H1 (cell line): ENCODE measurements around the gene RIPOR2. TPM values are rescaled to one million over a fixed set of nuclear protein-coding genes. Genes with fewer than 3 reads are reported as not detected.

Experiments used
- CTCF ChIA-PET: fragments of 300-600 bp; sonication (Branson Sonifier 250); formaldehyde crosslinking; loops from one replicate; lab custom pipeline; 2021; ENCODE audit not compliant: partially characterized antibody; lab: Charles Lee
- POLR2A ChIA-PET: fragments of 300-600 bp; sonication (Branson Sonifier 250); formaldehyde crosslinking; loops from one replicate; lab custom pipeline; 2021; ENCODE audit warnings: inconsistent platforms; ENCODE audit not compliant: partially characterized antibody; lab: Charles Lee
- DNase-seq, 2 experiments: peaks; one replicate each; pipeline versions ENCODE4 v3.0.0 to v3.0.0-alpha.2; 2010 to 2022; ENCODE audit warnings: low spot score in 2 of 2, low read depth in 1 of 2, mixed read lengths in 1 of 2
- FAIRE-seq: peaks from 2 replicates; lab custom pipeline; 2011; peaks lifted over from hg19 to GRCh38; lab: Jason Lieb, UNC
- H2AFZ ChIP-seq: 2 replicates; pipeline ENCODE4 v1.8.1; 2012; ENCODE audit warnings: low read length, inconsistent platforms
- H2AK5ac ChIP-seq: 2 replicates; pipeline ENCODE4 v1.6.1; 2013; ENCODE audit warnings: low read depth, low read length
- H2BK120ac ChIP-seq: replicated peaks from 2 replicates; pipeline ENCODE3; 2013; ENCODE audit warnings: low read depth, low read length, inconsistent platforms
- H2BK12ac ChIP-seq: 2 replicates; pipeline ENCODE4 v1.6.1; 2013; ENCODE audit warnings: low read depth, low read length
- H2BK15ac ChIP-seq: 2 replicates; pipeline ENCODE4 v1.6.1; 2013; ENCODE audit warnings: low read length
- H2BK20ac ChIP-seq: 2 replicates; pipeline ENCODE4 v1.6.1; 2013; ENCODE audit warnings: low read length
- H2BK5ac ChIP-seq: 2 replicates; pipeline ENCODE4 v1.6.1; 2013; ENCODE audit warnings: low read depth, low read length
- H3K14ac ChIP-seq: 2 replicates; pipeline ENCODE4 v1.6.1; 2013; ENCODE audit warnings: inconsistent platforms; ENCODE audit not compliant: insufficient read length
- H3K18ac ChIP-seq: 2 replicates; pipeline ENCODE4 v1.6.1; 2013; ENCODE audit warnings: low read length; ENCODE audit errors: extremely low read depth
- H3K23ac ChIP-seq: 2 replicates; pipeline ENCODE4 v1.6.1; 2013; ENCODE audit warnings: inconsistent platforms; ENCODE audit not compliant: insufficient read length
- H3K23me2 ChIP-seq: 2 replicates; pipeline ENCODE4 v1.6.1; 2013; ENCODE audit warnings: low read depth, low read length
- H3K27ac ChIP-seq: 2 replicates; pipeline ENCODE4 v1.6.1; 2011; ENCODE audit warnings: low read depth, low read length, inconsistent platforms
- H3K27me3 ChIP-seq, 4 experiments: replicated peaks in 1 of 4; 1 replicate in 1 of 4; 2 replicates in 3 of 4; pipeline versions ENCODE4 v1.6.1 to v1.8.1; 2011 to 2013; ENCODE audit warnings: low read length in 3 of 4, mild to moderate bottlenecking in 3 of 4, inconsistent platforms in 2 of 4, mixed read lengths in 2 of 4, moderate library complexity in 1 of 4; ENCODE audit not compliant: control insufficient read depth in 3 of 4, insufficient read depth in 3 of 4; ENCODE audit errors: extremely low read depth in 1 of 4
- H3K36me3 ChIP-seq, 4 experiments: 2 replicates each; pipeline versions ENCODE4 v1.6.1 to v1.8.1; 2011 to 2013; ENCODE audit warnings: mild to moderate bottlenecking in 4 of 4, low read length in 3 of 4, moderate library complexity in 2 of 4, control low read depth in 1 of 4, inconsistent platforms in 1 of 4; ENCODE audit not compliant: insufficient read depth in 4 of 4, control insufficient read depth in 2 of 4
- H3K4ac ChIP-seq: replicated peaks from 2 replicates; pipeline ENCODE3; 2013; ENCODE audit warnings: low read length, low read depth, mixed read lengths, inconsistent platforms; ENCODE audit not compliant: insufficient read length
- H3K4me1 ChIP-seq, 4 experiments: replicated peaks in 1 of 4; 1 replicate in 1 of 4; 2 replicates in 3 of 4; pipeline versions ENCODE4 v1.6.1 to v1.8.1; 2011 to 2013; ENCODE audit warnings: low read length in 3 of 4, inconsistent platforms in 2 of 4, mixed read lengths in 1 of 4; ENCODE audit not compliant: insufficient read depth in 4 of 4, control insufficient read depth in 3 of 4
- H3K4me2 ChIP-seq, 2 experiments: 2 replicates each; pipeline versions ENCODE4 v1.6.1 to v1.8.1; 2011 to 2013; ENCODE audit warnings: low read depth in 2 of 2, low read length in 2 of 2, control low read depth in 1 of 2, inconsistent platforms in 1 of 2, mild to moderate bottlenecking in 1 of 2; ENCODE audit not compliant: insufficient read depth in 1 of 2
- H3K4me3 ChIP-seq, 4 experiments: fragments of 200-600, 300-600 bp in 1 of 4; sonication (generic), shearing (Covaris generic), sonication (Bioruptor Twin) in 1 of 4; 2 replicates each; pipeline versions ENCODE4 v1.5.1 to v1.8.1; 2011 to 2016; ENCODE audit warnings: low read length in 4 of 4, low read depth in 3 of 4, control low read depth in 2 of 4, inconsistent platforms in 2 of 4, mild to moderate bottlenecking in 2 of 4, mixed read lengths in 1 of 4, moderate library complexity in 1 of 4; ENCODE audit not compliant: insufficient read depth in 2 of 4; ENCODE audit errors: extremely low read depth in 1 of 4
- H3K56ac ChIP-seq: replicated peaks from 2 replicates; pipeline ENCODE3; 2013; ENCODE audit warnings: low read depth, mild to moderate bottlenecking, mixed read lengths, low read length, inconsistent platforms; ENCODE audit not compliant: insufficient read length
- H3K79me1 ChIP-seq: 2 replicates; pipeline ENCODE4 v1.6.1; 2013; ENCODE audit warnings: low read depth, low read length, control low read depth
- H3K79me2 ChIP-seq, 2 experiments: 2 replicates each; pipeline versions ENCODE4 v1.6.1 to v1.8.1; 2012 to 2013; ENCODE audit warnings: low read length in 2 of 2, mild to moderate bottlenecking in 2 of 2, inconsistent platforms in 1 of 2; ENCODE audit not compliant: insufficient read depth in 2 of 2, control insufficient read depth in 1 of 2
- H3K9ac ChIP-seq, 4 experiments: replicated peaks in 1 of 4; 1 replicate in 1 of 4; 2 replicates in 3 of 4; pipeline versions ENCODE4 v1.6.1 to v1.8.1; 2011 to 2013; ENCODE audit warnings: low read depth in 3 of 4, low read length in 3 of 4, control low read depth in 2 of 4, mild to moderate bottlenecking in 2 of 4, moderate library complexity in 2 of 4, inconsistent platforms in 1 of 4; ENCODE audit errors: extremely low read depth in 1 of 4
- H3K9me3 ChIP-seq, 2 experiments: 2 replicates each; pipeline versions ENCODE4 v1.6.1 to v1.8.1; 2012 to 2013; ENCODE audit warnings: mild to moderate bottlenecking in 2 of 2, moderate library complexity in 2 of 2, control low read depth in 1 of 2, inconsistent platforms in 1 of 2, low read depth in 1 of 2, low read length in 1 of 2, mixed read lengths in 1 of 2; ENCODE audit not compliant: insufficient read depth in 2 of 2
- H4K20me1 ChIP-seq, 2 experiments: replicated peaks in 1 of 2; 2 replicates each; pipeline versions ENCODE3 to v1.8.1; 2011 to 2013; ENCODE audit warnings: inconsistent platforms in 2 of 2, low read length in 2 of 2, mild to moderate bottlenecking in 1 of 2; ENCODE audit not compliant: insufficient read depth in 2 of 2, control insufficient read depth in 1 of 2
- H4K5ac ChIP-seq: 2 replicates; pipeline ENCODE4 v1.6.1; 2013; ENCODE audit warnings: low read length, low read depth, mixed read lengths, inconsistent platforms; ENCODE audit not compliant: insufficient read length
- H4K8ac ChIP-seq: 2 replicates; pipeline ENCODE4 v1.8.0; 2013; ENCODE audit warnings: mild to moderate bottlenecking, moderate library complexity, low read length, inconsistent platforms; ENCODE audit not compliant: insufficient read depth; ENCODE audit errors: extremely low read depth
- H4K91ac ChIP-seq: replicated peaks from 2 replicates; pipeline ENCODE3; 2013; ENCODE audit warnings: low read length, mixed read lengths, inconsistent platforms; ENCODE audit not compliant: insufficient read length
- EGR1 ChIP-seq: IDR thresholded peaks from 2 replicates; pipeline ENCODE4 v1.6.1; 2011; ENCODE audit warnings: low read depth, low read length, borderline replicate concordance
- JUN ChIP-seq: IDR thresholded peaks from 2 replicates; pipeline ENCODE4 v1.6.1; 2011; ENCODE audit warnings: low read depth, mild to moderate bottlenecking, improper control_type of control experiment, low read length
- POLR2AphosphoS5 ChIP-seq: IDR thresholded peaks from 2 replicates; pipeline ENCODE4 v1.6.1; 2011; ENCODE audit warnings: low read depth, low read length
- SIRT6 ChIP-seq: IDR thresholded peaks from one replicate; pipeline ENCODE4 v1.7.1; 2012; ENCODE audit warnings: low read length, inconsistent platforms
- WGBS, 2 experiments: shearing (Covaris generic) in 1 of 2; methylation state at CpG; one replicate each; pipeline versions ENCODE4 v1.1.6 to v1.1.7; 2013 to 2015; ENCODE audit warnings: low lambda C conversion rate in 2 of 2, mixed read lengths in 2 of 2, inconsistent platforms in 1 of 2, low coverage in 1 of 2, missing lambda C conversion rate in 1 of 2; ENCODE audit not compliant: insufficient replicate concordance in 2 of 2, insufficient coverage in 1 of 2, insufficient read length in 1 of 2; ENCODE audit errors: extremely low coverage in 1 of 2, missing lambda C conversion rate in 1 of 2; 5-methylcytosine and 5-hydroxymethylcytosine counted together
- polyA plus RNA-seq, 7 experiments: library from polyadenylated mRNA; depleted of rRNA in 3 of 7; stranded (reverse) in 5 of 7; unstranded in 2 of 7; fragments of >200 nt in 5 of 7; fragments of 200-250 nt in 2 of 7; gene quantifications; 1 replicate in 5 of 7; 2 replicates in 1 of 7; 4 replicates in 1 of 7; pipeline versions ENCODE4 v1.2.1 to v1.2.3, GENCODE V29; 2011 to 2013; ENCODE audit warnings: missing spikeins in 2 of 7, mixed read lengths in 2 of 7
- total RNA-seq: library from RNA; stranded (reverse); fragmentation: NEBNext Ultra II Directional; extraction: Animal tissue kit (Norgen Biotek cat#: 25700); gene quantifications from 2 replicates; pipeline ENCODE4 v1.2.1, GENCODE V29; 2021

Gene RIPOR2
- total and polyA plus RNA-seq, 2 of the 8 experiments (the other 6 are each of a cell fraction or from before 2014, with no cell fraction given), result 16.7 to 45.6 TPM

- Histone ChIP-seq H3K4me3 (peak overlapping the region; percentile 63 to 98 (median 85)), H3K27me3 (no peaks in the 10 kb centered on the region), H3K56ac (peak overlapping the region; percentile 27), H3K79me1 (no peaks in the 10 kb centered on the region; the same call in 1 of the 2 replicates), H3K79me2 (peaks cover 20 to 53% of the 10 kb centered on the region in 2 experiments), H3K9me3 (no peaks in the 10 kb centered on the region), H4K20me1 (peaks cover 13% of the 10 kb centered on the region in 2 experiments)
- TF ChIP-seq JUN (no peak), EGR1 (no peak), SIRT6 (no peak), POLR2AphosphoS5 (0 out of 2 replicates have a peak, but pooled peaks have one; percentile 8)
- TF ChIP-seq, all 59 proteins: peak for 1
- no peak overlapping the region for H4K8ac ChIP-seq
- H4K5ac ChIP-seq, result no peak overlapping the region
- H3K9ac ChIP-seq, result peak overlapping the region; percentile 91 to 100 (median 95)
- H2BK5ac ChIP-seq, result peak overlapping the region; percentile 6; the same call in 1 of the 2 replicates
- 33% methylated on average over 20 of the region's 20 CpGs; no CpG with 5 or more reads in 1 of the 2 experiments for WGBS, 2 experiments
- H2BK15ac ChIP-seq, result no peak overlapping the region
- peaks cover 0 to 31% (median 5%) of the 10 kb centered on the region in 4 experiments; a peak in 3 of 8 replicates for H3K36me3 ChIP-seq
- H3K4me2 ChIP-seq, result peak overlapping the region; percentile 70 to 84
- no peak overlapping the region for H2BK12ac ChIP-seq
- DNase-seq (no peak), FAIRE-seq (no peak)
- H3K27ac ChIP-seq, result peak overlapping the region; percentile 68
- no peak overlapping the region for H2AFZ ChIP-seq
- no peak overlapping the region for H2AK5ac ChIP-seq
- H3K4ac ChIP-seq, result peak overlapping the region; percentile 65
- H3K18ac ChIP-seq, result no peak overlapping the region
- POLR2A ChIA-PET, result interaction anchor here (0.7 to 3.3 kb wide), 12 partner anchors 9 to 311 kb away, joined by 3 to 14 read pairs (median 4); no protein-coding TSS in a partner anchor
- H3K14ac ChIP-seq, result no peak overlapping the region
- no peak overlapping the region for H3K23ac ChIP-seq
- peak overlapping the region; percentile 32 for H4K91ac ChIP-seq
- no peak overlapping the region for H2BK120ac ChIP-seq
- peaks cover 2% of the 10 kb centered on the region; the same call in 1 of the 2 replicates for H3K23me2 ChIP-seq
- H2BK20ac ChIP-seq, result no peak overlapping the region
- peaks cover 0 to 7% (median 3%) of the 10 kb centered on the region in 4 experiments; a peak in 5 of 7 replicates for H3K4me1 ChIP-seq
- CTCF ChIA-PET, result interaction anchor here (2.2 kb wide), 1 partner anchor 242 kb away, joined by 7 read pairs; no protein-coding TSS in a partner anchor
Measured at GRCh38 chr6:24775520-24776058, 160.2 kb downstream of the RIPOR2 start.
